OCI-LY7 (cell line): ENCODE results near the gene ZNF365. TPM values are rescaled to one million over a fixed set of nuclear protein-coding genes. Genes with fewer than 3 reads are reported as not detected.

ENCODE experiments used
- BruUV-seq: library from RNA; stranded (reverse); fragments of 400-500 nt; replicated peaks from 2 replicates; lab custom pipeline; 2021; lab: Mats Ljungman, UMichigan
- CTCF ChIA-PET: fragments of 300-600 bp; sonication (Branson Sonifier 250); formaldehyde crosslinking; loops from one replicate; lab custom pipeline; 2022; ENCODE audit warnings: antibody characterized with exemption; ENCODE audit not compliant: unreplicated experiment; lab: Charles Lee
- POLR2A ChIA-PET: fragments of 300-600 bp; sonication (Branson Sonifier 250); formaldehyde crosslinking; loops from one replicate; lab custom pipeline; 2022; ENCODE audit warnings: antibody characterized with exemption; lab: Charles Lee
- DNase-seq: peaks from one replicate; pipeline ENCODE4 v3.0.0-alpha.2; 2015; ENCODE audit warnings: low spot score
- H2AFZ ChIP-seq: fragments of 200-600 bp; sonication (generic), shearing (Covaris generic); 2 replicates; pipeline ENCODE4 v1.6.1; 2014; ENCODE audit warnings: mild to moderate bottlenecking, antibody characterized with exemption, low read length, moderate library complexity
- H3K27ac ChIP-seq: fragments of 200-600 bp; sonication (generic); 2 replicates; pipeline ENCODE4 v1.5.1; 2014; ENCODE audit warnings: mixed run types, low read depth, mild to moderate bottlenecking, moderate library complexity, low read length, inconsistent platforms; ENCODE audit not compliant: poor library complexity, severe bottlenecking
- H3K36me3 ChIP-seq: fragments of 200-600 bp; sonication (generic); 2 replicates; pipeline ENCODE4 v1.6.1; 2014; ENCODE audit warnings: mild to moderate bottlenecking, antibody characterized with exemption, low read length, moderate library complexity, mixed read lengths; ENCODE audit not compliant: insufficient read depth
- H3K4me1 ChIP-seq: fragments of 200-600 bp; sonication (generic); 2 replicates; pipeline ENCODE4 v1.5.1; 2014; ENCODE audit warnings: mild to moderate bottlenecking, low read length; ENCODE audit not compliant: insufficient read depth, poor library complexity, severe bottlenecking
- H3K4me2 ChIP-seq: fragments of 200-600 bp; sonication (generic); 2 replicates; pipeline ENCODE4 v1.6.1; 2014; ENCODE audit warnings: mild to moderate bottlenecking, low read length
- H3K4me3 ChIP-seq: fragments of 200-600 bp; sonication (generic); 2 replicates; pipeline ENCODE4 v1.5.1; 2014; ENCODE audit warnings: mild to moderate bottlenecking, low read depth, low read length; ENCODE audit not compliant: poor library complexity, severe bottlenecking
- H3K79me2 ChIP-seq: fragments of 200-600 bp; sonication (generic); 2 replicates; pipeline ENCODE4 v1.6.1; 2016; ENCODE audit warnings: low read depth, mild to moderate bottlenecking, low read length, moderate library complexity, mixed read lengths; ENCODE audit not compliant: insufficient read depth
- H3K9me2 ChIP-seq: fragments of 200-600 bp; sonication (generic); 2 replicates; pipeline ENCODE4 v1.6.1; 2016; ENCODE audit warnings: mild to moderate bottlenecking, low read length, mixed read lengths; ENCODE audit not compliant: insufficient read depth
- H3K9me3 ChIP-seq: fragments of 200-600 bp; sonication (generic); 2 replicates; pipeline ENCODE4 v1.6.1; 2014; ENCODE audit warnings: mild to moderate bottlenecking, mixed run types, low read length, mixed read lengths
- H4K20me1 ChIP-seq: fragments of 200-600 bp; sonication (generic); 2 replicates; pipeline ENCODE4 v1.6.1; 2014; ENCODE audit warnings: mild to moderate bottlenecking, antibody characterized with exemption, low read length, moderate library complexity, mixed read lengths; ENCODE audit not compliant: insufficient read depth
- EZH2phosphoT487 ChIP-seq: fragments of 200-600 bp; sonication (generic); IDR thresholded peaks from 2 replicates; pipeline ENCODE4 v1.6.1; 2018; ENCODE audit warnings: low read depth, borderline replicate concordance, mild to moderate bottlenecking, mixed run types, antibody characterized with exemption, low read length, moderate library complexity, mixed read lengths
- intact Hi-C: fragments of 100-400 bp; cut with micrococcal nuclease; formaldehyde crosslinking; loops from one replicate; pipeline ENCODE4 v1.10.0; 2022; ENCODE audit not compliant: unreplicated experiment
- total RNA-seq, 2 experiments: library from RNA; depleted of rRNA in 1 of 2; stranded (reverse); fragments of >200 nt in 1 of 2; shearing (Covaris generic) in 1 of 2; gene quantifications; 2 replicates each; pipeline ENCODE4 v1.2.3, GENCODE V29; 2014 to 2022
- TF ChIP-seq, protein P1 (sequence below): fragments of 200-600 bp; sonication (generic); conservative IDR thresholded peaks from 2 replicates; pipeline ENCODE4 v1.5.1; 2014; ENCODE audit warnings: mild to moderate bottlenecking, antibody characterized with exemption, low read length, moderate library complexity, mixed read lengths

Gene ZNF365
- total RNA-seq, 2 experiments from 2014 or later, result not detected

- Histone ChIP-seq H3K27ac (no peak overlapping the region), H3K4me1 (no peaks in the 10 kb centered on the region), H3K4me3 (no peak overlapping the region), H2AFZ (no peak overlapping the region), H3K9me2 (no peaks in the 10 kb centered on the region), H3K4me2 (no peak overlapping the region), H3K9me3 (no peaks in the 10 kb centered on the region), H3K79me2 (no peaks in the 10 kb centered on the region), H4K20me1 (no peaks in the 10 kb centered on the region), H3K36me3 (no peaks in the 10 kb centered on the region; the same call in 1 of the 2 replicates)
- POLR2A ChIA-PET, result interaction anchor here (0.8 to 1.1 kb wide), 2 partner anchors 86 to 143 kb away, joined by 3 to 5 read pairs; no protein-coding TSS in a partner anchor
- DNase-seq, result no peak
- CTCF ChIA-PET, result interaction anchor here (0.6 kb wide), 1 partner anchor 113 kb away, joined by 4 read pairs; no protein-coding TSS in a partner anchor
- no TSS peak for BruUV-seq
- intact Hi-C loops, result no loop called here
- TF ChIP-seq, protein P1, sequence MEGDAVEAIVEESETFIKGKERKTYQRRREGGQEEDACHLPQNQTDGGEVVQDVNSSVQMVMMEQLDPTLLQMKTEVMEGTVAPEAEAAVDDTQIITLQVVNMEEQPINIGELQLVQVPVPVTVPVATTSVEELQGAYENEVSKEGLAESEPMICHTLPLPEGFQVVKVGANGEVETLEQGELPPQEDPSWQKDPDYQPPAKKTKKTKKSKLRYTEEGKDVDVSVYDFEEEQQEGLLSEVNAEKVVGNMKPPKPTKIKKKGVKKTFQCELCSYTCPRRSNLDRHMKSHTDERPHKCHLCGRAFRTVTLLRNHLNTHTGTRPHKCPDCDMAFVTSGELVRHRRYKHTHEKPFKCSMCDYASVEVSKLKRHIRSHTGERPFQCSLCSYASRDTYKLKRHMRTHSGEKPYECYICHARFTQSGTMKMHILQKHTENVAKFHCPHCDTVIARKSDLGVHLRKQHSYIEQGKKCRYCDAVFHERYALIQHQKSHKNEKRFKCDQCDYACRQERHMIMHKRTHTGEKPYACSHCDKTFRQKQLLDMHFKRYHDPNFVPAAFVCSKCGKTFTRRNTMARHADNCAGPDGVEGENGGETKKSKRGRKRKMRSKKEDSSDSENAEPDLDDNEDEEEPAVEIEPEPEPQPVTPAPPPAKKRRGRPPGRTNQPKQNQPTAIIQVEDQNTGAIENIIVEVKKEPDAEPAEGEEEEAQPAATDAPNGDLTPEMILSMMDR, result no peak
- TF ChIP-seq EZH2phosphoT487, result no peak
Measured at GRCh38 chr10:62443866-62444265, 69.7 kb downstream of the ZNF365 start.

DNA sequence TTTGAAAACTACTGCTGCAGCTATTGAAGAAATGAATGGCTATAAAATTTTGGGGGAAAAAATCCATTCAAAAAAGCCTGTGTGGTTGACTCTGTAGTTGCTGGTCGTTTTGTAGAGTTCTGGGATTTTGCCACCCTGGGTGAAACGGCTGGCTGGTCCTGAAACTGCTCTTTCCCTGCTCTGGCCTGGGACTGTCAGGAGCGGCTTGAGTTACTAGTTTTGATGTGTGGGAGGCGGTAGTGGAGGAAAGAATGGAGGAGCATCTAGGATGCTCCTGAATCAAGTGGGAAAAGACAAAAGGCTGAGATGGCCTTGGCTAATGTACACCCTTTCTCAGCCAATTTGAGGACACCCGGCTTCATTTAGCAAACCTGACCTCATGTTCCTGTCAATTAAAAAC is 72.5 kb downstream of the ZNF365 start:
- TF ChIP-seq, protein P1, result no peak
- no peak for TF ChIP-seq EZH2phosphoT487
- intact Hi-C loops, result no loop called here
- CTCF ChIA-PET, result interaction anchor here (1.1 kb wide), 1 partner anchor 10 kb away, joined by 3 read pairs; no protein-coding TSS in a partner anchor
- POLR2A ChIA-PET, result interaction anchor here (0.6 kb wide), 1 partner anchor 1333 kb away, joined by 3 read pairs; no protein-coding TSS in a partner anchor
- no peaks in the 10 kb centered on the region for H3K79me2 ChIP-seq
- peaks cover 15% of the 10 kb centered on the region for H3K4me1 ChIP-seq
- H3K9me3 ChIP-seq, result no peaks in the 10 kb centered on the region
- H3K4me3 ChIP-seq, result no peak overlapping the region
- no TSS peak for BruUV-seq
- no peak overlapping the region for H3K27ac ChIP-seq
- H3K4me2 ChIP-seq, result no peak overlapping the region
- H3K36me3 ChIP-seq, result no peaks in the 10 kb centered on the region; the same call in 1 of the 2 replicates
- H2AFZ ChIP-seq, result no peak overlapping the region
- H3K9me2 ChIP-seq, result no peaks in the 10 kb centered on the region
- DNase-seq, result no peak
- H4K20me1 ChIP-seq, result no peaks in the 10 kb centered on the region
